Esophagus squamous epithelium (tissue), 4 donors: Measurements from ENCODE around the gene TUBB1.

Source experiments
- POLR2A ChIP-seq, 4 donors: fragments of 450-650 bp; IDR thresholded peaks; one replicate each; pipeline ENCODE4 v1.6.1; 2017; ENCODE audit warnings: antibody characterized with exemption in 4 of 4, mild to moderate bottlenecking in 4 of 4, moderate library complexity in 3 of 4
- TF ChIP-seq, protein P1 (sequence below), 6 experiments: fragments of 450-650 bp in 4 of 6; fragments of 200-600 bp in 2 of 6; sonication (generic) in 2 of 6; IDR thresholded peaks; one replicate each; pipeline ENCODE4 v1.5.1; 2016 to 2019; ENCODE audit warnings: antibody characterized with exemption in 6 of 6, mild to moderate bottlenecking in 4 of 6, moderate library complexity in 4 of 6

DNA sequence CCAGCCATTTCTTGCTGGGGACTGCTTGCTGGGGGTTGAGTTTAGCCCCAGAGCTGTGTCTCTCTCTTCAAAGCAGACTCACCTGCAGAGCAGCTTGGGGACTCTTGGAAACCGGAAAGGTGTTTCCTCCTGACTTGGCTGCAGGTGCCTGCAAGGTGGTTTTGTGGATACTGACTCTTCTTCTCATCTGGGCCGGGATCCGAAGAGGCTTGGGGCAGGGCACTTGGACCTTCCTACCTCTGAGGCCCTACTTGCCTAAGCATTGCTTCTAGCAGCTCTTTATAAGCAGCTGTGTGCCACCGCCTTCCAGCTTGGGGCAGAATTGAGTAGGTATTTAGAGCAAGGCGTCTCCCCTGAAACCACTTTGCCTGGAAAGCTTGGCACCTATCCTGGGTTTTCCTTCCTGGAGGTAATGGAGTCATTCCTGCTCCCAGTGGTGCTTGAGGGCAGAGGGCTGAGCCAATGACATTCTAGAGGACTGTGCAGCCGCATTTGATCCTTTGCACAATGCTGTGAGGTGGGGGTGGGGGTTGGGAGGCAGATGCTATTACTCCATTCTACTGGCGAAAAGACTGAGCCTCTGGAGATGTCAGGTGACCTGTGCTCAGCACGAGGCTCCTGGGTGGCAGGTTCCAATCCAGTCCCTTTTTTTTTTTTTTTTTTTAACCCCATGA lies 8.8 kb upstream of the TUBB1 start:
- TF ChIP-seq, protein P1, sequence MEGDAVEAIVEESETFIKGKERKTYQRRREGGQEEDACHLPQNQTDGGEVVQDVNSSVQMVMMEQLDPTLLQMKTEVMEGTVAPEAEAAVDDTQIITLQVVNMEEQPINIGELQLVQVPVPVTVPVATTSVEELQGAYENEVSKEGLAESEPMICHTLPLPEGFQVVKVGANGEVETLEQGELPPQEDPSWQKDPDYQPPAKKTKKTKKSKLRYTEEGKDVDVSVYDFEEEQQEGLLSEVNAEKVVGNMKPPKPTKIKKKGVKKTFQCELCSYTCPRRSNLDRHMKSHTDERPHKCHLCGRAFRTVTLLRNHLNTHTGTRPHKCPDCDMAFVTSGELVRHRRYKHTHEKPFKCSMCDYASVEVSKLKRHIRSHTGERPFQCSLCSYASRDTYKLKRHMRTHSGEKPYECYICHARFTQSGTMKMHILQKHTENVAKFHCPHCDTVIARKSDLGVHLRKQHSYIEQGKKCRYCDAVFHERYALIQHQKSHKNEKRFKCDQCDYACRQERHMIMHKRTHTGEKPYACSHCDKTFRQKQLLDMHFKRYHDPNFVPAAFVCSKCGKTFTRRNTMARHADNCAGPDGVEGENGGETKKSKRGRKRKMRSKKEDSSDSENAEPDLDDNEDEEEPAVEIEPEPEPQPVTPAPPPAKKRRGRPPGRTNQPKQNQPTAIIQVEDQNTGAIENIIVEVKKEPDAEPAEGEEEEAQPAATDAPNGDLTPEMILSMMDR (IDR thresholded peaks at IDR 0.05): no peak
- no peak for TF ChIP-seq POLR2A (IDR thresholded peaks at IDR 0.05)
